K562 (cell line): ENCODE measurements around the gene EMX1.

Experiments used
- BACH1 ChIP-seq: fragments of 200-800 bp; sonication (Bioruptor generic); IDR thresholded peaks from 2 replicates; pipeline ENCODE4 v1.6.1; 2016; ENCODE audit warnings: missing genetic modification characterization, missing compliant biosample characterization
- SAFB2 ChIP-seq: fragments of 200-400 bp; formaldehyde crosslinking; IDR thresholded peaks from 2 replicates; pipeline ENCODE4 v1.6.1; 2018; ENCODE audit warnings: borderline replicate concordance, low read length, low read depth, moderate library complexity; ENCODE audit not compliant: severe bottlenecking
- ZNF311 ChIP-seq: fragments of 250-450 bp; sonication (Bioruptor Pico); IDR thresholded peaks from 2 replicates; pipeline ENCODE4 v1.4.0; 2020; ENCODE audit warnings: mild to moderate bottlenecking, moderate library complexity
- ZNF766 ChIP-seq: fragments of 200-800 bp; sonication (Bioruptor generic); conservative IDR thresholded peaks from 2 replicates; pipeline ENCODE4 v1.6.1; 2016; ENCODE audit warnings: missing genetic modification characterization, missing compliant biosample characterization

- TF ChIP-seq SAFB2 = no peak
- no peak for TF ChIP-seq ZNF766 (CRISPR knock-in tag)
- no peak for TF ChIP-seq BACH1 (tag)
- no peak for TF ChIP-seq ZNF311
Observed at GRCh38 chr2:72935611-72935957, 18.3 kb downstream of the EMX1 start.
